ENCODE data around the gene STX16. TPM values are rescaled to one million over a fixed set of nuclear protein-coding genes. Genes with fewer than 3 reads are reported as not detected.

The STX16 gene
- total and polyA plus RNA-seq, 7 donors: 14.6 to 126 (median 43.8) TPM

- DNase-seq: peak; percentile 56
- intact Hi-C loops (cut with DNase I): no loop called here
- peaks cover 0 to 16% (median 15%) of the 10 kb centered on the region in 4 donors for H3K4me1 ChIP-seq
- H3K27me3 ChIP-seq: no peaks in the 10 kb centered on the region
- H3K9me3 ChIP-seq: no peaks in the 10 kb centered on the region
- no peaks in the 10 kb centered on the region for H3K36me3 ChIP-seq
- 92 to 94% methylated on average over 10 of the region's 10 CpGs for WGBS, 2 donors
- TF ChIP-seq POLR2A (IDR thresholded peaks at IDR 0.05): no peak
- no peak for TF ChIP-seq CTCF (IDR thresholded peaks at IDR 0.05)
- TF ChIP-seq POLR2AphosphoS5 (IDR thresholded peaks at IDR 0.05): no peak
- no peak for TF ChIP-seq EP300 (IDR thresholded peaks at IDR 0.05)
- H3K27ac ChIP-seq: no peak overlapping the region
- H3K4me3 ChIP-seq: no peak overlapping the region
These were observed 14.6 kb upstream of the STX16 start for GRCh38 chr20:58636396-58636982.

GRCh38 chr20:58636983-58637421 is 14.1 kb upstream of the STX16 start:
- DNase-seq: peak; percentile 56
- H3K27ac ChIP-seq: no peak overlapping the region
- intact Hi-C loops (cut with DNase I): no loop called here
- H3K4me1 ChIP-seq: peaks cover 0 to 16% (median 15%) of the 10 kb centered on the region in 4 donors
- H3K4me3 ChIP-seq: no peak overlapping the region
- H3K9me3 ChIP-seq: no peaks in the 10 kb centered on the region
- WGBS, 2 donors: 75 to 82% methylated on average over 8 of the region's 8 CpGs
- H3K36me3 ChIP-seq: no peaks in the 10 kb centered on the region
- TF ChIP-seq CTCF (IDR thresholded peaks at IDR 0.05): no peak
- no peak for TF ChIP-seq POLR2A (IDR thresholded peaks at IDR 0.05)
- no peak for TF ChIP-seq EP300 (IDR thresholded peaks at IDR 0.05)
- no peak for TF ChIP-seq POLR2AphosphoS5 (IDR thresholded peaks at IDR 0.05)
- no peaks in the 10 kb centered on the region for H3K27me3 ChIP-seq

GRCh38 chr20:58637466-58638213 is 13.4 kb upstream of the STX16 start:
- H3K9me3 ChIP-seq: no peaks in the 10 kb centered on the region
- TF ChIP-seq CTCF (IDR thresholded peaks at IDR 0.05): no peak
- TF ChIP-seq POLR2AphosphoS5 (IDR thresholded peaks at IDR 0.05): no peak
- no peak for TF ChIP-seq POLR2A (IDR thresholded peaks at IDR 0.05)
- TF ChIP-seq EP300 (IDR thresholded peaks at IDR 0.05): no peak
- no peaks in the 10 kb centered on the region for H3K27me3 ChIP-seq
- DNase-seq: peak; percentile 59
- H3K4me3 ChIP-seq: no peak overlapping the region
- H3K4me1 ChIP-seq: peaks cover 0 to 16% (median 15%) of the 10 kb centered on the region in 4 donors
- intact Hi-C loops (cut with DNase I): no loop called here
- H3K27ac ChIP-seq: no peak overlapping the region
- H3K36me3 ChIP-seq: no peaks in the 10 kb centered on the region
- 88 to 91% methylated on average over 24 of the region's 24 CpGs for WGBS, 2 donors

- H3K36me3 ChIP-seq: no peaks in the 10 kb centered on the region
- DNase-seq: peak; percentile 47
- peaks cover 0 to 16% (median 15%) of the 10 kb centered on the region in 4 donors for H3K4me1 ChIP-seq
- intact Hi-C loops (cut with DNase I): no loop called here
- TF ChIP-seq POLR2AphosphoS5 (IDR thresholded peaks at IDR 0.05): no peak
- TF ChIP-seq EP300 (IDR thresholded peaks at IDR 0.05): no peak
- TF ChIP-seq POLR2A (IDR thresholded peaks at IDR 0.05): no peak
- no peak for TF ChIP-seq CTCF (IDR thresholded peaks at IDR 0.05)
- 88 to 89% methylated on average over 7 of the region's 7 CpGs for WGBS, 2 donors
- no peak overlapping the region for H3K4me3 ChIP-seq
- no peaks in the 10 kb centered on the region for H3K9me3 ChIP-seq
- H3K27ac ChIP-seq: no peak overlapping the region
- H3K27me3 ChIP-seq: no peaks in the 10 kb centered on the region
These were observed 12.5 kb upstream of the STX16 start for GRCh38 chr20:58638467-58639181.

Data from sigmoid colon (tissue), 7 donors.